Measurements from ENCODE around the gene YWHAE.

GRCh38 chr17:1331708-1332107 lies 68.3 kb downstream of the YWHAE start:
- TF ChIP-seq CTCF (IDR thresholded peaks at IDR 0.05) (no peak), EP300 (IDR thresholded peaks at IDR 0.05) (no peak), POLR2AphosphoS5 (IDR thresholded peaks at IDR 0.05) (no peak), POLR2A (IDR thresholded peaks at IDR 0.05) (no peak)

Data from stomach (tissue), 4 donors.